ENCODE results near the gene PIH1D2.
"Not testable (repeated sequence)": the region's sequence is repeated elsewhere in the genome, so short reads cannot be mapped to it uniquely, and the experiment has no call there.

PIH1D2 gene

DNA sequence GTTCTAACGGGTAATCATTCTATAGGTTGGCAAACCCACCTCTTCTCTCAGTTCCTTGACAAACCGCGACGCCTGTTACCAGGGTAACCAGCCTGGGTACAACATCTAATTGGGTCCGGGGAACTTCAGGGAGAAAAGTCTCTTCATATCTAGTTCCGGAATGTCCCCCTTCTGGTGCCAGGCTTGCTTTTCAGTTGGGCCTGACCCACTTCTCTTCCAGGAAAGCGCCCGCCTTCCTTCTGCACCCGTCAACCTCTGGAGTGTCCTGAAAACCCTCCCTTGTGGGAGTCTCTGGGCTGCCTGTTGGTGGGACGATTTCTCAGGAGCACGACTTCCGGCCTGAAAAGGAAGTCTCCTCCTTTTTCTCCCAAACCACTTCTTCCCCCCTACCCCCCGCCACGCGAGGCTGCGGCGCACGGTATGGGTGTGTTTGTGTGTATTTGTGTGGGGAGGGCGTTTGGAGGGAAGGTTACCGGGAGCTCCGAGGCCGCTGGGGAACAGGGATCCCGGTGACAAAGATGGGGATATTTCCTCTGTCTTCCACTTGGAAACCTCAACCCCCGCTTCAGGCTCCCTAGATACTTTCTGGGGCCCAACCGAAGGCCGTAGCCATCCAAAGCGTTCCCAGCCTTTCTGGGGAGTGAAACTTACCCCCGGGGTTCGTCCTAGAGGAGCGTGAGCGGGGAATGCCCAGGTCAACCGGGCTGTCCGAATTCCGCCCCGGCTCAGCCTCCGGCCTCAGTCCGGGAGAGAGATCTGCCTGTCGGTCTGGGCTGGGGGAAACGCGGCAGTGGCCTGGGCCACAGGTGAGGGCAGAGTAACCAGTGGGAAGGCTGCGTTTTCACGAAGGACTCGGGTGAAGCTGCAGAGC lies at the start of gene PIH1D2, which contains the start of gene NKAPD1:
PIH1D2 (minus strand) TSS at position 77 of the 871 bp plus-strand sequence. CDS start 843 bp downstream, outside the sequence.
NKAPD1 (plus strand) TSS at position 359 of the 871 bp plus-strand sequence. CDS start 1,276 bp downstream, outside the sequence.
- DNase-seq (ENCODE audit: low spot score) = peak; percentile 82

- DNase-seq (ENCODE audit: low spot score) = no peak
Observed at GRCh38 chr11:112123129-112123528, 49.3 kb upstream of the PIH1D2 start.

GRCh38 chr11:112121981-112122615 lies 48.3 kb upstream of the PIH1D2 start:
- DNase-seq (ENCODE audit: low spot score) = no peak

DNA sequence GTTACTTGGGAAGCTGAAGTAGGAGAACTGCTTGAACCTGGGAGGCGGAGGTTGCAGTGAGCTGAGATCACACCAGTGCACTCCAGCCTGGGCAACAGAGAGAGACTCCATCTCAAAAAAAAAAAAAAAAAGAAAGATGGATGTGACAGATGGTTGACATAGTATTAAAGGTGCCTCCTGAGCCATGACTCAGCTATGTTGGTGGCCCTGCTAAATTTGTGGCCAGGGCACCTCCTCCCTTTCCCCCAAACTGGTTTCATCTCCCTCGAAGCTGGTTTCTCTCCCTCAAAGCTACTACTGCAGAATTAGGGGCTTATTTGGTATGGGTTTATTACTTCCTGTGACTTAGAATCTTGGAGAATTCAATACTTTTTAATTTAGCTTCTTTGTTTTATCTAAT lies 44.4 kb upstream of the PIH1D2 start:
- peak; percentile 43 for DNase-seq (ENCODE audit: low spot score)

- no peak for DNase-seq (ENCODE audit: low spot score)
Observed at GRCh38 chr11:112115386-112115785, 41.6 kb upstream of the PIH1D2 start.

DNA sequence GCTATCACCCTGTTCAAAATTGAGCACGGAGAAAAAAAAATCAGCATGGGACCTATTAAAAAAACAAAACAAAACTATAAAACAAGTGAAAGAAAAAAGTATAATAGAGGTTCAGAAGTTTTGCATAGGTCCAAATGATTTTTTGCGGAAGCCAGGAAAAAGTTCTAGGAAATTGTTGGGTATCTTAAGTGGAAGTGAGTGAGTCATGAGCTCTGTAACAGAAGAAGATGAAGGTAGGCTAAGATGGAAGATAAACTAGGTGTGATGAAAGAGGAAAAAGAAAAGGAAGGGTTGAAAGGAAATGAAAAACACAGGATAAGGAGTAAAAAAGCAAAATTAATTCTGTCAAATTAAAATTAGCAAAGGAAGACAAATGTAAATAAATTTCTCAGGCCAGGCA lies 40.6 kb upstream of the PIH1D2 start:
- DNase-seq (ENCODE audit: low spot score) = no peak

- peak; percentile 58 for DNase-seq (ENCODE audit: low spot score)
Observed at GRCh38 chr11:112113539-112114457, 40.0 kb upstream of the PIH1D2 start.

GRCh38 chr11:112106070-112106469 lies 32.3 kb upstream of the PIH1D2 start:
- no peak for DNase-seq (ENCODE audit: low spot score)

DNA sequence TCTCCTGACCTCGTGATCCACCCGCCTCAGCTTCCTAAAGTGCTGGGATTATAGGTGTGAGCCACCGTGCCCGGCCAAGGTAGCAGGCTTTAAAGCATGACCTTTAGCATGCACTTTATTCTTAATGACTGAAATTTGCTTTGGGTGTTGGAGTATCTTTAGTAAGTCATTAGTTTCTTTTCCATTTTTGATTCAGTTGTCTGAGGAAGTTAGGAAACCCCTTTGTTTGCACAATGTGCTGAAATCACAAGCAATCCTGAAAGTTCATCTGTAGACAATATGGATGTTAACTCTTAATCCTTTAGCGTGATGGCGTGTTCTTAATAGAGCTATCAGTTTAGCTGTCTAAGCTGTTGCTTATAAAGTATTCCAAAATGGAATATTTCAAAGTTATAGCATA lies 29.6 kb upstream of the PIH1D2 start:
- no peak for DNase-seq (ENCODE audit: low spot score)

DNA sequence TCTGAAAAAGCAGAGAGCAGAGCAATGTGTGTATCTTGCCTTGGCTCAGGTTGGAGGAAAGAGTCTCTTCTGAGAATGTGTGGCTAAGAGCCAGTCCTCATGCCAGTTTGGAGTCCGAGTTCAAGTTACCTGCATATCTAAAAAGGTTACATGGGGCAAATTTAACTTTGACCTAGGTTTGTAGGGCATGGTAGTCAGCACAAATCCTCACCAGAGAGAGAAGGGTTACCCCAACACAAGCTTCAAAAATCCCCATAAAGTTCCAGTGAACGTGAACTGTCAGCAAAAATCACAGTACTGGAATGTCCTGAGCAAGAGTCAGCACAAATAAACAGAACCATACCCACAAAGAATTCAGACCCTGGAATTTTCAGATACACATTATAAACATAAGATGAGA lies 26.6 kb upstream of the PIH1D2 start:
- no peak for DNase-seq (ENCODE audit: low spot score)

DNA sequence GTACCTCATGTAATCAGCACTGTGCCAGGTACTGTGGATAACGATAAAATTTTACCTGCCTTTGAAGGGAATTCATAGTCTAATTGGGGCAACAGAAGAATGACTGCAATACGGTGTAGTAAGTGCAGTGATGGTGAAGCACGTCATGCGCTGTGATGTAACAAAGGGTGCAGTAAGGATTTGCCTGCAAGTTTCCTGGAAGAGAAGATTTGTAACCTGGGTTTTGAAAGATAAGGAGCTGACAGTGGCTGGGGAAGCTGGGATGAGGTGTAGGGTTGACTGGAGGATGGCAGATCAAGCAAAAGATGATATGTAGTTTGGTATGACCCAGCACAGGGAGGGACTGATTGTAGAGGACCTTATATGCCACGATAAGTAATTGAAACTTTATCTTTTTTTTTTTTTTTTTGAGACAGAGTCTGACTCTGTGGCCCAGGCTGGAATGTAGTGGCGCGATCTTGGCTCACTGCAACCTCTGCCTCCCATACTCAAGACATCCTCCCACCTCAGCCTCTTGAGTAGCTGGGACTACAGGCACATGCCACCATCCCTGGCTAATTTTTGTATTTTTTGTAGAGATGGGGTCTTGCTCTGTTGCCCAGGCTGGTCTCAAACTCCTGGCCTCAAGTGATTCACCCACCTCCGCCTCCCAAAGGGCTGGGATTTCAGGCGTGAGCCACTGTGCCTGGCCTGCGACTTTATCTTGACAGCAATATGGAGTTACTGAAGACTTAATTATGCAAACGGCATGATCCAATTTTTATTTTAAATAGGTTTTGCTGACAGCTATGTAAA lies 24.1 kb upstream of the PIH1D2 start:
- no peak for DNase-seq (ENCODE audit: low spot score)

- no peak for DNase-seq (ENCODE audit: low spot score)
Observed at GRCh38 chr11:112096194-112096593, 22.4 kb upstream of the PIH1D2 start.

DNA sequence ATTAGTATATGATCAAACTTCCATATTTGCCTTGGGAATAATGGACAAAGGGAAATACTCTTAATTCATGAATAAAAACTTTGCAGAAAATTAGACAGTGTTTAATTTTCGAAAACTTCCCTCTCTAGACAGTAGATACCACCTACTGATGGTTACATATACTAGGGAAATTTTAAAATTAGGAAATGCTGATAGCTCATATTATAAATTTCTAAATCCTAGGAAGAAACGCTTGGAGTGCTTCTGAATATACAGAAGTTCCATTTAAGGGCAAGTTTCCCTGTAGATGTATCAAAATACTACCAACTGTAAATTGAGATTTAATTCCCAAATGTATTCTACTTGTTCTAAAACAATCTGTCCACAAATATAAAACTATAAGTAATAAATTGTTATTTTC lies 21.5 kb upstream of the PIH1D2 start:
- not testable (repeated sequence) for DNase-seq (ENCODE audit: low spot score)

- no peak for DNase-seq (ENCODE audit: low spot score)
Observed at GRCh38 chr11:112087212-112087611, 13.4 kb upstream of the PIH1D2 start.

DNA sequence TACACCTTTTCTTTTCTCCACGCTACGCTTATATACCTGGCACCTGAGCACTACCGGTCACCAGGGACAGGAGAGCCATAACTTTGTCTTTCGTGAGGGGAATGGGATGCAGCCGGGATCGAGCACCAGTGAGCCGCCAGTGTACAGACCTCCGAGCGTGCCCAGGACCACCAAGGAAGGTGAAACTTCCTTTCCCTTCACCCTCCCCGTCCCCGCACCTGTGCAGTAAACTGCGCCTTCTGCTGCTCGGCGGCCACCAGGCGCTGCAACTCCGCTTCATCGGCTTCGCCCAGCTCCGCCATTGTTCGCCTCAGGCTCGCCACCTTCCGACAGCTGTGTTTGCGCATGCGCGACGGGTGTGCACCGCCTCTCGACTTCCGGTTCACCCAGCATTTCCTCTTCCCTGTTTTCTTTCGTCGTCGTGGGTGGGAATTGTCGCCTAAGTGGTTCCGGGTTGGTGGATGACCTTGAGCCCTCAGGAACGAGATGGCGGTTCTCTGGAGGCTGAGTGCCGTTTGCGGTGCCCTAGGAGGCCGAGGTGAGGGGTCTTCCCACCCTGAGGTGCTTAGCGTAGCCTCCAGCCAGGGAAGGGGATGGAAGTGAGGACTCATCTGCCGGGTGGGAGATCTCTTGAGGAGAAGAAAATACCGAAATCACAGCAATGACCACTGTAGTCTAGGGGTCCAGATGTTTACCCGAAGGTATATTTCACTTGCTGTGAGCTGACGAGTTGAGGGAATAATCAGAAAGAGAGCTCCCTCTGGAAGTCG lies 12.8 kb upstream of the PIH1D2 start, which contains the start of the genes SDHD and TIMM8B:
SDHD (plus strand) TSS at position 452 of the 770 bp plus-strand sequence; CDS start at position 487, 35 bp downstream.
TIMM8B (minus strand) TSS at position 335 of the 770 bp plus-strand sequence; CDS start at position 302, 33 bp downstream.
- DNase-seq (ENCODE audit: low spot score) = peak; percentile 98

DNA sequence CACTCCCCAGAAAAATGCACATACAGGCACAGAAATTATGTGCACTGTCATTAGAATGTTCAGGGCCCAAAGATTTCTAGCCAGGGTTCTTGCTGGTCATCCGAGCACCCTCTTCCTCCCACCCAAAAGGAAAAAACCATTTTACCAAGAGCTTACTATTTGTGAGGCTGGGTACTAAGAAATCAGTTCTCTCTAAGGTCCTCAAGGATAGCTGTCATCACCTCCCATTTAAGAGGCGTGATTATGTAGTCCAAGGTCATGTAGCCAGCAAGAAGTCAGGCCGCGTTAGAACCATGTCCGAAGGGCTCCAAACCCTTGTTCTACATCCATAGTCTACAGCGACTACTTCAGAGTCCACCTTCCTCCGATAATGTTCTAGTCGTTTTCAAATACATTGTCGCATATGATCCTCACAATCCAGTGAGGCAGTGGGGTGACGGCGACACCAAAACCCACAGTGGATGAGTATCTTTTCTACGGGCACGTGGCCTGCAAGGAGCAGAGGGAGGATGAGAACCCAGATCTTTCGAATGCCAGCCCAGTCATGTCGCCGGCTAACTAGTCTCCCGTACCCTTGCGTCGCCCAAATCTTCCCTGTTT lies 12.1 kb upstream of the PIH1D2 start:
- DNase-seq (ENCODE audit: low spot score) = peak; percentile 47

DNA sequence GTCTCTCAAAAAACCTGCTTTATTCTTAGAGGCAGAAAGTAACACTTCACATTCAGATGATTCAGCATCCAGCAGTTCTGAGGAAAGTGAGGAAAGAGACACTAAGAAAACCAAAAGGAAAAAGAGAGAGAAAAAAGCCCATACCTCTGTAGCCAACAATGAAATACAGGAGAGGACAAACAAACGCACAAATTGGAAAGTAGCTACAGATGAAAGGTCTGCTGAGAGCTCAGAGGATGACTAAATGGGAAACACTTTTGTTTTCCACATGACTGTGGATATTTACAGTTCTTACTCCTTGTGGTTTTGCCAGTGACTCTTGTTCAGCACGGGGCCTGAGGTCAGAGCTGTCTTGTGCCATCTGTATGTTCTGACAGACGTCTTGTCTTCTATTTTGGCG lies 8.9 kb upstream of the PIH1D2 start:
- DNase-seq (ENCODE audit: low spot score) = peak; percentile 82

GRCh38 chr11:112062923-112063322 lies 10.9 kb downstream of the PIH1D2 start:
- no peak for DNase-seq (ENCODE audit: low spot score)

- DNase-seq (ENCODE audit: low spot score) = no peak
Observed at GRCh38 chr11:112058103-112058502, 15.7 kb downstream of the PIH1D2 start.

- peak; percentile 72 for DNase-seq (ENCODE audit: low spot score)
Observed at GRCh38 chr11:112057170-112057569, 16.6 kb downstream of the PIH1D2 start.
